Frontal cortex (tissue), 4 donors: ENCODE data around the gene ZNF205. TPM values are rescaled to one million over a fixed set of nuclear protein-coding genes. Genes with fewer than 3 reads are reported as not detected.
"Not testable (repeated sequence)": the region's sequence is repeated elsewhere in the genome, so short reads cannot be mapped to it uniquely, and the experiment has no call there.

ENCODE experiments used
- DNase-seq, 2 donors: peaks; one replicate each; pipeline ENCODE4 v3.0.0; 2012; ENCODE audit warnings: low spot score in 2 of 2
- FAIRE-seq: peaks from 2 replicates; lab custom pipeline; 2012; peaks lifted over from hg19 to GRCh38; lab: Jason Lieb, UNC
- total RNA-seq: library from RNA; depleted of rRNA; stranded (reverse); fragments of >200 nt; gene quantifications from one replicate; pipeline ENCODE4 v1.2.3, GENCODE V29; 2014
- donor health status: control.
- donor health status: control.
- donor health status: control.

Gene ZNF205
- 17.9 TPM for total RNA-seq

GRCh38 chr16:3112058-3112880, at the start of gene ZNF205:
TSS of gene ZNF205 (plus strand) at chr16:3112586. CDS start at chr16:3113431, 845 bp downstream.
- FAIRE-seq (no peak), DNase-seq (peak; percentile 82 to 90)

- DNase-seq: no peak
- FAIRE-seq: no peak
Measured at GRCh38 chr16:3063625-3064386, 48.6 kb upstream of the ZNF205 start.

GRCh38 chr16:3065069-3065741, 47.2 kb upstream of the ZNF205 start, which contains the start of gene IL32:
TSS of gene IL32 (plus strand) at chr16:3065640. CDS start at chr16:3065812, 172 bp downstream.
- no peak for DNase-seq
- no peak for FAIRE-seq

- FAIRE-seq (no peak), DNase-seq (no peak)
Measured at GRCh38 chr16:3065742-3066439, 46.5 kb upstream of the ZNF205 start.

GRCh38 chr16:3066440-3066748, 46.0 kb upstream of the ZNF205 start:
- DNase-seq: no peak
- FAIRE-seq: no peak

GRCh38 chr16:3068487-3068886, 43.9 kb upstream of the ZNF205 start:
- FAIRE-seq: no peak
- no peak for DNase-seq

- not testable (repeated sequence) for DNase-seq, FAIRE-seq
Measured at GRCh38 chr16:3069146-3069545, 43.2 kb upstream of the ZNF205 start.

GRCh38 chr16:3070608-3071111, 41.7 kb upstream of the ZNF205 start:
- FAIRE-seq (no peak), DNase-seq (no peak)

GRCh38 chr16:3071655-3072054, 40.7 kb upstream of the ZNF205 start:
- no peak for FAIRE-seq

GRCh38 chr16:3072148-3072547, 40.2 kb upstream of the ZNF205 start:
- not testable (repeated sequence) for FAIRE-seq, DNase-seq

More at GRCh38 chr16:3071655-3072054, 40.7 kb upstream of the ZNF205 start:
- no peak for DNase-seq

GRCh38 chr16:3072576-3073263, 39.7 kb upstream of the ZNF205 start:
- FAIRE-seq, DNase-seq: not testable (repeated sequence)

GRCh38 chr16:3073448-3073847, 38.9 kb upstream of the ZNF205 start:
- no peak for FAIRE-seq
- DNase-seq: no peak

- FAIRE-seq: no peak
- no peak for DNase-seq
Measured at GRCh38 chr16:3074860-3075522, 37.4 kb upstream of the ZNF205 start.

GRCh38 chr16:3075523-3075915, 36.9 kb upstream of the ZNF205 start:
- FAIRE-seq (no peak), DNase-seq (no peak)

- not testable (repeated sequence) for DNase-seq, FAIRE-seq
Measured at GRCh38 chr16:3075946-3076345, 36.4 kb upstream of the ZNF205 start.

GRCh38 chr16:3076577-3076976, 35.8 kb upstream of the ZNF205 start:
- FAIRE-seq: no peak
- DNase-seq: no peak

- FAIRE-seq (no peak), DNase-seq (no peak)
Measured at GRCh38 chr16:3080024-3080423, 32.4 kb upstream of the ZNF205 start.

GRCh38 chr16:3081957-3082356, 30.4 kb upstream of the ZNF205 start:
- FAIRE-seq, DNase-seq: not testable (repeated sequence)
